ENCODE results near the gene DTX1.

Gene DTX1

DNA sequence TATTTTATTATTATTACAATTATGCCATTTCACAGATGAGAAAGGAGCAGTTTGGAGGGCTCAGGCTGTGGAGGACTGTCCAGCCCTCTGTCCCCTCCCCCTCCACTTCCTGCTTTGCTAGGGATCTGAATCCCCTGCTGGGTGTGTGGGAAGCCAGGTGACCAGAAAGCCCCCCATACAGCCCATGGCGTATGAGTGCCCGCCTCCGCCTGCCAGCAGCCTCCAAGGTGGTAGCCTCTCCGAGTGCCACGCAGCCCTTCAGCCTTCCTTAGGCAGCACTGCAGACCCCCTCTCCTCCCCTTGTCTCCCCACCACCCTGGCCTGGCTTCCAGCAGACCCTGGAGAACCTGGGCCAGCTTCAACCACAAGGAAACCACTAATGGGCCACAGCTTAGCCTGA, 12.6 kb downstream of the DTX1 start:
- TF ChIP-seq, protein P1, sequence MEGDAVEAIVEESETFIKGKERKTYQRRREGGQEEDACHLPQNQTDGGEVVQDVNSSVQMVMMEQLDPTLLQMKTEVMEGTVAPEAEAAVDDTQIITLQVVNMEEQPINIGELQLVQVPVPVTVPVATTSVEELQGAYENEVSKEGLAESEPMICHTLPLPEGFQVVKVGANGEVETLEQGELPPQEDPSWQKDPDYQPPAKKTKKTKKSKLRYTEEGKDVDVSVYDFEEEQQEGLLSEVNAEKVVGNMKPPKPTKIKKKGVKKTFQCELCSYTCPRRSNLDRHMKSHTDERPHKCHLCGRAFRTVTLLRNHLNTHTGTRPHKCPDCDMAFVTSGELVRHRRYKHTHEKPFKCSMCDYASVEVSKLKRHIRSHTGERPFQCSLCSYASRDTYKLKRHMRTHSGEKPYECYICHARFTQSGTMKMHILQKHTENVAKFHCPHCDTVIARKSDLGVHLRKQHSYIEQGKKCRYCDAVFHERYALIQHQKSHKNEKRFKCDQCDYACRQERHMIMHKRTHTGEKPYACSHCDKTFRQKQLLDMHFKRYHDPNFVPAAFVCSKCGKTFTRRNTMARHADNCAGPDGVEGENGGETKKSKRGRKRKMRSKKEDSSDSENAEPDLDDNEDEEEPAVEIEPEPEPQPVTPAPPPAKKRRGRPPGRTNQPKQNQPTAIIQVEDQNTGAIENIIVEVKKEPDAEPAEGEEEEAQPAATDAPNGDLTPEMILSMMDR (IDR thresholded peaks at IDR 0.05) = no peak

- TF ChIP-seq, protein P1 (IDR thresholded peaks at IDR 0.05) = no peak
Measured at GRCh38 chr12:113069751-113070116, 13.2 kb downstream of the DTX1 start.

DNA sequence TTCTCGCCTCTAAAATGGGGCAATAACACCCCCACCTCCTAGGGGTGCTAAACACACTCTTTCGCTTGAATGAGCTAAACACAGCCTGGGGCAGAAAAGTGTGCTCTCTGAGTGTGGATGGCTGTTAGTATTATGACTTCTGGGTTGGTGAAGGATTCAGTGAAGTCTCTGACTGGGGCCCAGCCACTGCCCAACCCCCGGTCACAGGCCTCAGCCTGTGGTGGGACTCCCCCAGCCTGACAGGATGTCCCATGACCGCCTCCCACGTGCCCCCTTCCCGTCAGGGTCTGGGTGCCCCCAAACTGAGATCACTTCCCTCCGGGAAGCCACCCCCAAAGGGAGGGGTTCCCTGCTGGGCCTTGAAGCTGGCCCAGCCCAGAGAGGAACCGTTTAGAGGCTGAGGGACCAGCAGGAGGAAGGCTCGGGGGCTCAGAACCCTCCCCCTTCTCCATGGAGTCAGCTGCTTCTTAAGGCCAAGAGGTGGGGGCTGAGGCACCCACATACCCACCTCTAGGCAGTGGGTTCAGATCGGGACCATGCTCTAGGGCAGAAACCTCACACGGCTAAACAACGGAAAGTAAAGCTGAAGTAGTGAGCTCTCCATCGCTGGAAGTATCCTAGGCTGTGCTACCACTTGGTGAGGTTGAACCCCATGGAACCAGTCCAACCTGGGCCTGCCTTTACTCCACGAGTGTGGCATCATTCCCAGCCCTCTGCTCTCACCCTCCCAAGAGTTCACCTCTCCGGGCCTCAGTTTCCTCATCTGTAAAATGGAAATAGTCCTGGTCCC, 13.8 kb downstream of the DTX1 start:
- TF ChIP-seq, protein P1 (IDR thresholded peaks at IDR 0.05) = no peak

DNA sequence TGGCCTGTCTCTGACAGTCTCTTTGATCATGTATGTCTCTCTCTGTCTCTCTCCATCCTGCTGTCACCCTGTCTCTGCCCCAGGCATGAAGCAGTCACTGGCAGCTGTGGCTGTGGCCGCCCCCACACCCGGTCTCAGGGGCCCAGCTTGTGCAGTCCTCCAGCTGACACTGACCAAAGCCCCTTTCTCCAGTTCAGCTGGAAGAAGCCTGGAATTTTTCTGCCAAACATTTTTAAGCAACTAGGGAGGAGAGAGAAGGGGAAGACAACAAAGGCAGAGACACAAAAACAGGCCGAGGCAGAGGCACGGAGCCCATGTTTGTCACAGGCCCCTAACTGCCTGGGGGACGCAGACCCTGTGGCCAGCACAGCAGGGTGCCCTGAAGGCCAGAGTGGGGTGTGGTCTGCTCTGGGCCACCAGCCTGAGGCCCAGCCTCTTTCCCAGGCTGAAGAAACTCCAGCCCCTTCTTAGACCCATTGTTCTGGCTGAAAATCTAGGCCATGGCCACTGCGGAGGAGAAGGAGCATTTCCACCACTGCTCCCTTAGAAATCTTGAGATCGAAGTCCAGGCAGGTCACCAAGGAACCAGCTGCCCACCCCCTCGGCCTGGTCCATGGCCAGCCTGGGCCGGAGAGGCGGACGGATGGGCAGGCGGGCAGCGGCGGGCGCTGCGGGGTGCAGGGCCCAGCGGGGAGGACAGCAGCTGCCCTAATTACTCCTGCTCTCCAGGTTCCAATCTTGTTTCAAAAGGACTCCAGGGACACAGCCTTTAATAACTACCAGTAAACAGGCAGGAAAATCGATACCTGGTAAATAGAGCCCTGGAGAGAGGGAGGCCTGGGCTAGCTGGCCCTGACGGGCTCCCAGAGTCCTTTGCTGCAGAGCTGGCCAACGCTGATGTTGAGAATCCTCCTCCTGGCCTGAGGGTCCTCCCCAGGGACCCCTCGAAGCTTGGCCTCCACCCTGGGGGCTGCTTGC, 14.9 kb downstream of the DTX1 start:
- TF ChIP-seq, protein P1 (IDR thresholded peaks at IDR 0.05) = no peak

DNA sequence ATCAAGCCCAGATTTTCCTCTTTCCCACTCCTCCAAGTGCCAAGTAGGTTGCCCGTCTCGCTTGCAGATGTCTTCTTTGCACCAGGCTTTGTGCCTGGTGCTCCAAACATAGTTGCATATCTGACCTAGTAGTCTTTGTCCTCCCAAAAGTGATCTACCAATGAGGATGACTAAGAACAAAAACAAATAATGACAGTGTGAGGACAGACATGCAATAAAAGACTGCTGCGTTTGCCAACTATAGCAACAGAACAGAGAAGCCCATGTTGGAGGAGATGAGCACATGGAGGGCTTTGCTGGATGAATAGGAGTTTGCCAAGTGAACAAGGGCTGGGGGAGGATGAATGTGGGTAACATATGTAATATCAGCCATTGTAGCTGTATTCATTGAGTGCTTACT, 15.6 kb downstream of the DTX1 start:
- TF ChIP-seq, protein P1 (IDR thresholded peaks at IDR 0.05) = no peak

- TF ChIP-seq, protein P1 (IDR thresholded peaks at IDR 0.05) = no peak
Measured at GRCh38 chr12:113073586-113073985, 17.1 kb downstream of the DTX1 start.

- TF ChIP-seq, protein P1 (IDR thresholded peaks at IDR 0.05) = no peak
Measured at GRCh38 chr12:113075137-113075683, 18.7 kb downstream of the DTX1 start.

Measured in LNCAP (cell line).